ENCODE measurements around the gene POGLUT2.

DNA sequence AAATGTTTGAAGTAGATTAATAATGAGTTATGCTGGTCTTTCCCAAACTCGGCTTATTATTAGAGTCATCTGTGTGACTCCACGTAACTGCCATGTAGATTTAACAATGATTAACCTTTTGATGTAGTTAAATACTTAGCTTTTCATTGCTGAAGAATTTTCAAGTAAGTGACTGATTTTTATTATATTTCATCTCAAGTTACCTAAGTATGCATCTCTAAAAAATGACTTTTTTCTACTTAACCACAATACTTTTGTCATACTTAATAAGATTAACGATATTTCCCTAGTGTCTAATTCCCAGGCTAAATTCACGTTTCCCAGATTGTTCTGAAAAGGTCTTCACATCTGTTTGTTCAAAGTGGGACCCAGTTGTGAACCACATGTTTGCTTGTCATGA lies 17.9 kb upstream of the POGLUT2 start:
- TF ChIP-seq, protein P1, sequence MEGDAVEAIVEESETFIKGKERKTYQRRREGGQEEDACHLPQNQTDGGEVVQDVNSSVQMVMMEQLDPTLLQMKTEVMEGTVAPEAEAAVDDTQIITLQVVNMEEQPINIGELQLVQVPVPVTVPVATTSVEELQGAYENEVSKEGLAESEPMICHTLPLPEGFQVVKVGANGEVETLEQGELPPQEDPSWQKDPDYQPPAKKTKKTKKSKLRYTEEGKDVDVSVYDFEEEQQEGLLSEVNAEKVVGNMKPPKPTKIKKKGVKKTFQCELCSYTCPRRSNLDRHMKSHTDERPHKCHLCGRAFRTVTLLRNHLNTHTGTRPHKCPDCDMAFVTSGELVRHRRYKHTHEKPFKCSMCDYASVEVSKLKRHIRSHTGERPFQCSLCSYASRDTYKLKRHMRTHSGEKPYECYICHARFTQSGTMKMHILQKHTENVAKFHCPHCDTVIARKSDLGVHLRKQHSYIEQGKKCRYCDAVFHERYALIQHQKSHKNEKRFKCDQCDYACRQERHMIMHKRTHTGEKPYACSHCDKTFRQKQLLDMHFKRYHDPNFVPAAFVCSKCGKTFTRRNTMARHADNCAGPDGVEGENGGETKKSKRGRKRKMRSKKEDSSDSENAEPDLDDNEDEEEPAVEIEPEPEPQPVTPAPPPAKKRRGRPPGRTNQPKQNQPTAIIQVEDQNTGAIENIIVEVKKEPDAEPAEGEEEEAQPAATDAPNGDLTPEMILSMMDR (IDR thresholded peaks at IDR 0.05), result no peak
- TF ChIP-seq EP300 (IDR thresholded peaks at IDR 0.05; ENCODE audit: low read depth), result no peak

Measured in transverse colon (tissue), 3 donors.